ENCODE results near the gene MACROD2.

GRCh38 chr20:15200147-15200565 lies 1204.8 kb downstream of the MACROD2 start:
- TF ChIP-seq, protein P1, sequence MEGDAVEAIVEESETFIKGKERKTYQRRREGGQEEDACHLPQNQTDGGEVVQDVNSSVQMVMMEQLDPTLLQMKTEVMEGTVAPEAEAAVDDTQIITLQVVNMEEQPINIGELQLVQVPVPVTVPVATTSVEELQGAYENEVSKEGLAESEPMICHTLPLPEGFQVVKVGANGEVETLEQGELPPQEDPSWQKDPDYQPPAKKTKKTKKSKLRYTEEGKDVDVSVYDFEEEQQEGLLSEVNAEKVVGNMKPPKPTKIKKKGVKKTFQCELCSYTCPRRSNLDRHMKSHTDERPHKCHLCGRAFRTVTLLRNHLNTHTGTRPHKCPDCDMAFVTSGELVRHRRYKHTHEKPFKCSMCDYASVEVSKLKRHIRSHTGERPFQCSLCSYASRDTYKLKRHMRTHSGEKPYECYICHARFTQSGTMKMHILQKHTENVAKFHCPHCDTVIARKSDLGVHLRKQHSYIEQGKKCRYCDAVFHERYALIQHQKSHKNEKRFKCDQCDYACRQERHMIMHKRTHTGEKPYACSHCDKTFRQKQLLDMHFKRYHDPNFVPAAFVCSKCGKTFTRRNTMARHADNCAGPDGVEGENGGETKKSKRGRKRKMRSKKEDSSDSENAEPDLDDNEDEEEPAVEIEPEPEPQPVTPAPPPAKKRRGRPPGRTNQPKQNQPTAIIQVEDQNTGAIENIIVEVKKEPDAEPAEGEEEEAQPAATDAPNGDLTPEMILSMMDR (conservative IDR thresholded peaks at IDR 0.05; ENCODE audit: low read depth, low read length) = no peak
- no peak for TF ChIP-seq POLR2A (IDR thresholded peaks at IDR 0.05; ENCODE audit: low read depth, low read length)

Data from IMR-90 (cell line).